GM21723 (cell line): ENCODE results near the gene ITCH.
"Not testable (repeated sequence)": the region's sequence is repeated elsewhere in the genome, so short reads cannot be mapped to it uniquely, and the experiment has no call there.

ENCODE experiments used
- ATAC-seq: cut with Tn5 transposase; IDR thresholded peaks from one replicate; pipeline ENCODE4 v1.9.1; 2021; ENCODE audit warnings: mild to moderate bottlenecking, moderate library complexity; ENCODE audit not compliant: unreplicated experiment

The ITCH gene

DNA sequence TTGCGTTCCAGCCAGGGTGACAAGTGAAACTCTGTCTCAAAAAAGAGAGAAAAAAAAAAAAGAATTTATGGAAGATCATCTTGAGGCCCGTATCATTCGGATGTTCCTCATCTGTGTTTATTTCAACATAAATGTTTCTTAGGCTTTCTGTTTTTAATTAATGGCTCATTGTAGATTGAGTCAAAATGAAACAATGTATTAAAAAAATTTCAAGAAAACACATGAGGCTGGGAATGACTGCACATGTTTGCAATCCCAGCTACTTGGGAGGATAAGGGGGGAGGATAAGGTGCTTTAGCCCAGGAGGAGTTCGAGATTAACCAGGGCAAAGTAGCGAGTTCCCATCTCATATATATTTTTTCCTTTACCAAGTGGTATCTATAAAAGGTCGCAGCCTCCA, 47.3 kb downstream of the ITCH start:
- ATAC-seq = no peak

DNA sequence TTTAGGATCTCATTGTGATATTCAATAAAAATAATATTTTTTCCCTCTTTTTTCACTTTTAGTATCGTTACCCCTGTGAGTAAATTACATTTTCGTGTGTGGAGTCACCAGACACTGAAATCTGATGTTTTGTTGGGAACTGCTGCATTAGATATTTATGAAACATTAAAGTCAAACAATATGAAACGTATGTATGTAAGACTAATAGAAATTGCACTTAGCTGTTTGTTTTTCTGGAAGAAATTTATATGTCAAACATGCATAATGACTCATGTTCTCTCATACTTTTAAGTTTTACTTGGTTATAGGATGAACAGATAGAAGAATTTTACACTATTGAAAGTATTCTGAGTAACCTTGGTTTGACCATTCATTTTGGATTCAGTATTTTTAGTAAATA, 49.4 kb downstream of the ITCH start:
- no peak for ATAC-seq

DNA sequence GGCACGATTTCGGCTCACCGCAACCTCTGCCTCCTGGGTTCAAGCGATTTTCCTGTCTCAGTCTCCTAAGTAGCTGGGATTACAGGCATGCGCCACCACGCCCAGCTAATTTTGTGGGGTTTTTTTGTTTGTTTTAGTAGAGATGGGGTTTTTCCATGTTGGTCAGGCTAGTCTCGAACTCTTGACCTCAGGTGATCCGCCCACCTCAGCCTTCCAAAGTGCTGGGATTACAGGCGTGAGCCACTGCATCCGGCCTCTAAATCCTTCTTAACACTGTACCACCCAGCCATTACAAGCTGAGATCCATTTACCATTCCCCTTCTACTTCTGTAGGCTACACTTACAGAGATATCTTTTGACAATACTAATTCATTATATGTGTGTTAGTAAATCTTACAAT, 51.5 kb downstream of the ITCH start:
- not testable (repeated sequence) for ATAC-seq

DNA sequence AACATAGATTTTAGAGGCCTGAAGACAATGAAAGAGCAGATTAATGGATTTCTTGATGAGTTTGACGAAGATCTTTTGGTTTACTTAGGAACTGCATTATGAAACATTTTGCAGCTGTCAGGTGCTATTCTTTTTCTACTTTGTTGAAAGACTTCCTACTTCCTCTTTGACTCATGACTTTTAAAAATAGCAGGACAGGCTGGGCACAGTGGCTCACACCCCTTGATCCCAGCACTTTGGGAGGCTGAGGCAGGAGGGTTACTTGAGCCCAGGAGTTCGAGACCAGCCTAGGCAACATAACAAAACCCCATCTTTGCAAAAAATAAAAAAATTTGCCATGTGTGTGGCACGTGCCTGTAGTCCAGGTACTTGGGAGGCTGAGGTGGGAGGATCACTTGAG, 52.0 kb downstream of the ITCH start:
- ATAC-seq = peak; percentile 65

DNA sequence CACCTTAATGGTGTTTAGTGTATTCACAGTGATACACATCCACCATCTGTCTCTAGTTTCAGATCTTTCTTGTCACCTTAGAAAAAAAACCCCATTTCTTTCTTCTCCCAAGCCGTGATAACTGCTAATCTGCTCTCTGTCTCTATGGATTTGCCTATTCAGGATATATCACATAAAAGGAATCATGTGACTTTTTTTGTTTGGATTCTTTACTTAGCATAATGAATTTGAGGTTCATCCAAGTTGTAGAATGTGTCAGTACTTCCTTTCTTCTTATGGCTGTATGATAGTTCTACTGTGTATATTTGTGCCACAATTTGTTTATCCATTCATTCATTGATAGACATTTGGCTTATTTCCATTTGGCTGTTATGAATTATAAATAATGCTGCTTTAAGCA, 57.1 kb downstream of the ITCH start:
- no peak for ATAC-seq

DNA sequence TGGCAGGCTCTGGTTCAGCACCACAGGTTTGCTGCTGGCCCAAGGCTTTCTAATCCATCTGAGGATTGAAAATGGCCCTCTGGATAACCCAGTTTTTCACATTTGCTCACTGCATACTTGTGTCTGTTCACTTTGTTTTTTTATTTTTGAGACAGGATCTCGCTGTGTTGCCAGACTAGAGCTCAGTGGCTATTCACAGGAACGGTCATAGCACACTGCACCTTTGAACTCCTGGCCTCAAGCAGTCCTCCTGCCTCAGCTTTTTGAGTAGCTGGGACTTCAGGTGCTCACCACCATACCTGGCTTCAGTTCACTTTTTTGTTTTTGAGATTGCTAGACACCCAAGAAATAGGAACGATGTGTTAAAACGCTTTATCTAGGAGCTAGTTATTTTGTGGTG, 57.9 kb downstream of the ITCH start:
- ATAC-seq = no peak

DNA sequence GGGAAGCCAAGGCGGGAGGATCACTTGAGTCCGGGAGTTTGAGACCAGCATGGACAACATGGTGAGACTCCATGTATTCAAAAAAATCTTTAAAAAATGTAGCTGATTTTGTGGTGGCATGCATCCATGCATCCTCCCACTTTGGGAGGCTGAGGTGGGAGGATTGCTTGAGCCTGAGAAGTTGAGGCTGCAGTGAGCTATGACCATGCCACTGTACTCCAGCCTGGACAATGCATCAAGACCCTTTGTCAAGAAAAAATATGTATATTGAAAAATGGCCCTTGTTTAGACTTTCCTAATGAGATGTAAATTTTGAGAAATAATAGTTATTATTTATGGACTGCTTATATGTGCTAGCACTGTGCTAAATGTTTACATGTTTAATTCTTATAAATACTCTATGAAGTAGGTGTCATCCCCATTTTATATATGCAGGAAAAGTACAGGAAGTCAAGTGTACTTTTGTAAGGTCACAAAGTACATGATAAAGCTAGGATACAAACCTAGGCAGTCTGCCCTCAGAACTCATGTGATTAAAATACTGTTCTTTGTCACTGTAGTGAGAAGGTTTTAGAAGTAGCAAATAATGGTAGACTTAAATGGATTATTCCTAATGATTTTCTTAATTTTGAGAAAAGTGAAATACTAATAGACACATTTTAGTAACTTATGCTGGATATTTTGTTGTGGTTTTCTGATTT, 58.8 kb downstream of the ITCH start:
- no peak for ATAC-seq

DNA sequence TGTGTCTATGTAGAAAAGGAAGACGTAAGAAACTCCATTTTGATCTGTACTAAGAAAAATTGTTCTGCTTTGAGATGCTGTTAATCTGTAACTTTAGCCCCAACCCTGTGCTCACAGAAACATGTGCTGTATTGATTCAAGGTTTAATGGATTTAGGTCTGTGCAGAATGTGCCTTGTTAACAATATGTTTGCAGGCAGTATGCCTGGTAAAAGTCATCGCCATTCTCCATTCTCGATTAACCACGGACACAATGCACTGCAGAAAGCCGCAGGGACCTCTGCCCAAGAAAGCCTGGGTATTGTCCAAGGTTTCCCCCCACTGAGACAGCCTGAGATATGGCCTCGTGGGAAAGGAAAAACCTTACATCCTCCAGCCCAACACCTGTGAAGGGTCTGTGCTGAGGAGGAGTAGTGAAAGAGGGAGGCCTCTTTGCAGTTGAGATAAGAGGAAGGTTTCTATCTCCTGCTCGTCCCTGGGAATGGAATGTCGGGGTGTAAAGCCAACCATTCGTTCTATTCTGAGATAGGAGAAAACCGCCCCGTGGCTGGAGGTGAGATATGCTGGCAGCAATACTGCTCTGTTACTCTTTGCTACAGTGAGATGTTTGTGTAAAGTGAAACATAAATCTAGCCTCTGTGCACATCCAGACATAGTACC, 62.1 kb downstream of the ITCH start:
- not testable (repeated sequence) for ATAC-seq

DNA sequence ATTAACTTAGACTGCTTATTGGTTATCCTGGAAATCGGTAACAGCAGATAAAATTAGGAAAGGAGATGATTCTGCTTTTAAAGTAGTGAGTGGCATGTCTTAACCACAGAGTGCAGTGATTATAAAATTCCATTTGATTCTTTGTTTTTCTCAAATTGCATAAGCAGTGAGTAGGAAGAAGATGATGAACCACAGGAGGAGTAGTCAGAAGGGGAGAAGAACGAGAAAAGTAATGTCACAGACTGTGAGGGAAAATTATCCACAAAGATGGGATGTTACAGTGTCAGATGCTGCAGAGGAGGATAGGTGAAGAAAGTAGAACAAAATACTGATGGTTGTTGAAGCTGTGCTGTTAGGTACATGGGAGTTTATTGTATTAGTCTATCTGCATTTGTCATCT, 63.0 kb downstream of the ITCH start:
- no peak for ATAC-seq

DNA sequence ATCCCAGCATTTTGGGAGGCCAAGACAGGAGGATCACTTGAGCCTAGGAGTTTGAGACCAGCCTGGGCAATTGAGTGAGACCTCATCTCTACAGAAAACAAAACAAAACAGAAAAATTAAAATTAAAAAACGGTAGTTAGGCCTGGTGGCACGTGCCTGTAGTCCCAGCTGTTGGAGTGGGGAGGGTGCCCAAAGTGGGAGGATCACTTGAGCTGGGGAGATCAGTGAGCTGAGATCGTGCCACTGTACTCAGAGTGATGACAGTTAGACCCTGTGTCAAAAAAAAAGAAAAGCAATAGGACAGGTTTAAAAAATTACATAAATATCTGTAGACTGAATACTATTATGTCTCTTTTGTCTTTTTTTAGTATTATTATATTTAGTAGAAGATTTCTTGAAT, 64.3 kb downstream of the ITCH start:
- ATAC-seq = no peak

DNA sequence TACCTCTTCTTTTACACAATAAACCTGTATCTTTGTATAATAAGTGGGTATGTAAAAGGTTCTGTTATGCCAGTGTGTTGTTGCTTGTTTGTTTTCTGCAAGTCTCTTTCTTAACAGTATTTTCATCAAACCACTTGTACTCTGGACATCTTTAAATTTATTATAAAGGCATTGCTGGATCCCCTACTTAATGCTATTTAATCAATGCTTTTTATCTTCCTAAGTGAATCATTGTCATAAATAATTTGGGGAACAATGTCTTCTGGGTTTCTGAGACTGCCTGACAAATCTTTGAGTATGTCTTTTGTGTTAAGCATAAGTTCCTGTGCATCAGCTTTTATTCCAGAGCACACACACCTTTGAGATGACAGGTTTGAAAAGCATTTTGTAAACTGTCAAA, 64.7 kb downstream of the ITCH start:
- no peak for ATAC-seq

DNA sequence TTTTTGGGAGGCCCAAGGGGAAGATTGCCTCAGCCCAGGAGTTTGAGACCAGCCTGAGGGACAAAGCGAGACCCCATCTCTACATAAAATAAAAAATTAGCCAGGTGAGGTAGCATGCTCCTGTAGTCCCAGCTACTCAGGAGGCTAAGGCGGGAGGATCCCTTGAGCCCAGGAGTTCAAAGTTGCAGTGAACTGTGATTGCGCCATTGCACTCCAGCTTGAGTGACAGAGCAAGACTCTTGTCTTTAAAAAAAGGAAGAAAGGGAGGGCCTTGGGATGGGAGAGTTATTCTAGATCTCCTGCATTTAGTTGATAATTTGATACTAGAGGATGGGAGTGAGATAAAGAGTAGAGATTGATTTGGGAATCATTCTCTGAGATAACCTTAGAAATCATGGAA, 68.1 kb downstream of the ITCH start:
- no peak for ATAC-seq

DNA sequence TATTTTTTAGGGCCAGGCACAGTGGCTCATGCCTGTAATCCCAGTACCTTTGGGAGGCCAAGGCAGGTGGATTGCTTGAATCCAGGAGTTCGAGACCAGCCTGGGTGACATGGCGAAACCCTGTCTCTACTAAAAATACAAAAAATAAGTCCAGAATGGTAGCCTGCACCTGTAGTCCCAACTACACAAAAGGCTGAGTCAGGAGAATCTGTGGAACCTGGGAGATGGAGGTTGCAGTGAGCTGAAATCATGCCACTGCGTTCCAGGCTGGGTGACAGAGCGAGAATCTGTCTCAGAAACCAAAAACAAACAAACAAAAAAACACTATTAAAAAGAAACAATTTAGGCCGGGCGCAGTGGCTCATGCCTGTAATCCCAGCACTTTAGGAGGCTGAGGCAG, 69.6 kb downstream of the ITCH start:
- not testable (repeated sequence) for ATAC-seq

DNA sequence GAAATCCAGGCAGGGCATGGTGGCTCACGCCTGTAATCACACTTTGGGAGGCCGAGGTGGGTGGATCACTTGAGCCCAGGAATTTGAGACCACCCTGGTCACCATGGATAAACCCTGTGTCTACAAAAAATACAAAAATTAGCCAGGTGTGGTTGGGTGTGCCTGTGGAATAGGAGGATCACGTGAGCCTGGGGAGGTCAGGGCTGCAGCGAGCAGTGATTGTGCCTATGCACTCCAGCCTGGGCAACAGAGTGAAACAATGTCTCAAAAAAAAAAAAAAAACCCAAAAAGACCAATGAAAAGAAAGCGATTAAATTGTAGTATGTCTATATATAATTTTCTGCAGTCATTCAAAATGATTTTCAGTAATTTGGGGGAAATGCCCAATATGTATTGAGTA, 70.3 kb downstream of the ITCH start:
- ATAC-seq = no peak

DNA sequence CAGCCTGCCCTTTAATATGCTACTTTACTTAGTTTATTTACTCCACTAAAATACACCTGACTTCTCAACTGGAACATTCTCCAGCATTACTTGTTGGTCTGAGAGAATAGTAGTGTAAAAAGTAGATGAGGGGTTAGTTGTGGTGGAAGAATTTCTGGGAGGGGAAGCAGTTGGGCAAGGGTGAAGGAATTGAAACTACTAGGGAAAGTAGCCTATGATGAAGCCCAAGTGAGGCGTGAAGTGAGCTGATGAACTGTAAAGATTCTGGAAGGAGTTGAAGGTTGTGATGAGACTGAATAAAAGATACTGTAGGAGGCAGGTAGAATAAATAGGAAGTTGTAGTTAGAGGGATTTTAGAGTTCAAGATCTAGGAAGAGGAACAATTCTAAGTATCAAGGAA, 72.5 kb downstream of the ITCH start:
- no peak for ATAC-seq

DNA sequence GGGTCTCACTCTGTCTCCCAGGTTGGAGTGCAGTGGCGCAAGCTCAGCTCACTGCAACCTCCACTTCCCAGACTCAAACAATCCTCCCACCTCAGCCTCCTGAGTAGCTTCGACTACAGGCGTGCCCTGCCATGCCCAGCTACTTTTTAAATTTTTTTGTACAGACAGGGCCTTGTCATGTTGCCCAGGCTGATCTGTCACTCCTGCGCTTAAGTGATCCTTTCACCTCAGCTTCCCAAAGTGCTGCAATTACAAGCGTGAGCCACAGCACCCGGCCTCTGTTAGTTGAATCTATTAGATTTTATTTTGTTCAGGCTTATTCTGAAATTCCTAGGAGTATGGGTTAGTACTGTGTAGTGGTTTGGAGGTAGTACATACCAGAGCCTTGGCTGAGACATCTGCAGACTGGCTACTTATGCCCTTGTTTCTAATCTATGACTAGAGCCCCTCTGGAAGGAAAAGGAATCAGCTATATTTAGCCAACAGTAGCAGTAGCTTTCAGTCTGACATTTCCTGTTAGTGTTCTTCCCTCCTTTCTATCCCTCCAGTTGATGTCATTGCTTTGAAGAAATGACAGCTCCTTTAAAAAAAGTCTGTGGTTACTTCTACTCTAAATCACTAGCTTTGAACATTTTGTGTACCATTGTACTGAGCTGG, 74.4 kb downstream of the ITCH start:
- ATAC-seq = no peak

DNA sequence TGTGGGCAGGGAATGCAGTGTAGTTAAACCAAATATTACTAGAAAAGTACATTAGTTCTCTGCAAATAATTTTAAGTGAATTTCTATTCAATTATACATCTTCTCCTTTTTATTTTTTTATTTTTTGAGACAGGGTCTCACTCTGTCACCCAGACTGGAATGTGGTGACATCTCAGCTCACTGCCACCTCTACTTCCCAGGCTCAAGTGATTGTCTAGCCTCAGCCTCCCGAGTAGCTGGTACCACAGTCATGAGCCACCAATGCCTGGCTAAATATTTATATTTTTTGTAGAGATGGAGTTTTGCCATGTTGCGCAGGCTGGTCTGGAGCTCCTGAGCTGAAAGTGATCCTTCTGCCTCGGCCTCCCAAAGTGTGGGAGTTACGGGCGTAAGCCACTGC, 76.1 kb downstream of the ITCH start:
- no peak for ATAC-seq

DNA sequence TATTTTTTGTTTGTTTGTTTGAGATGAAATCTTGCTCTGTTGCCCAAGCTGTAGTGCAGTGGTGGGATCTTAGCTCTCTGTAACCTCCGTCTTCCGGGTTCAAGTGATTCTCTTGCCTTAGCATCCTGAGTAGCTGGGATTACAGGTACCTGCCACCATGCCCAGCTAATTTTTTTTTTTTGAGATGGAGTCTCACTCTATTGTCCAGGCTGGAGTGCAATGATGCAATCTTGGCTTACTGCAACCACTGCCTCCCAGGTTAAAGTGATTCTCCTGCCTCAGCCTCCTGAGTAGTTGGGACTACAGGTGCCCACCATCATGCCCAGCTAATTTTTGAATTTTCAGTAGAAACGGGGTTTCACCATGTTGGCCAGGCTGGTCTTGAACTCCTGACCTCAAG, 78.3 kb downstream of the ITCH start:
- ATAC-seq = not testable (repeated sequence)

DNA sequence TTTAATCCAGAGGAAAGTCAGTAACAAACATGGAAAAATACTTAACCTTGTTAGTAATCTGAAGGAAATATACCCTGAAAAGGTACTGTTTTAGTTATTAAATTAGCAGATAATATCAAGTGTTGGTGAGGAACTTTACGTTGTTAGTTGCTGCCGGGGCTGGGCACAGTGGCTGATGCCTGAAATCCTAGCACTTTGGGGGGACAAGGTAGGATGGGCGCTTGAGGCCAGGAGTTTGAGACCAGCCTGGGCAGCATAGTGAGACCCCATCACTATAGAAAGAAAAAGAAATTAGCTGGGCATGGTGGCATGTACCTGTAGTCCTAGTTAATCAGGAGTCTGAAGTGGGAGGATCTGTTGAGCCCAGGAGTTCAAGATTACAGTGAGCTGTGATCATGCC, 80.5 kb downstream of the ITCH start:
- no peak for ATAC-seq

DNA sequence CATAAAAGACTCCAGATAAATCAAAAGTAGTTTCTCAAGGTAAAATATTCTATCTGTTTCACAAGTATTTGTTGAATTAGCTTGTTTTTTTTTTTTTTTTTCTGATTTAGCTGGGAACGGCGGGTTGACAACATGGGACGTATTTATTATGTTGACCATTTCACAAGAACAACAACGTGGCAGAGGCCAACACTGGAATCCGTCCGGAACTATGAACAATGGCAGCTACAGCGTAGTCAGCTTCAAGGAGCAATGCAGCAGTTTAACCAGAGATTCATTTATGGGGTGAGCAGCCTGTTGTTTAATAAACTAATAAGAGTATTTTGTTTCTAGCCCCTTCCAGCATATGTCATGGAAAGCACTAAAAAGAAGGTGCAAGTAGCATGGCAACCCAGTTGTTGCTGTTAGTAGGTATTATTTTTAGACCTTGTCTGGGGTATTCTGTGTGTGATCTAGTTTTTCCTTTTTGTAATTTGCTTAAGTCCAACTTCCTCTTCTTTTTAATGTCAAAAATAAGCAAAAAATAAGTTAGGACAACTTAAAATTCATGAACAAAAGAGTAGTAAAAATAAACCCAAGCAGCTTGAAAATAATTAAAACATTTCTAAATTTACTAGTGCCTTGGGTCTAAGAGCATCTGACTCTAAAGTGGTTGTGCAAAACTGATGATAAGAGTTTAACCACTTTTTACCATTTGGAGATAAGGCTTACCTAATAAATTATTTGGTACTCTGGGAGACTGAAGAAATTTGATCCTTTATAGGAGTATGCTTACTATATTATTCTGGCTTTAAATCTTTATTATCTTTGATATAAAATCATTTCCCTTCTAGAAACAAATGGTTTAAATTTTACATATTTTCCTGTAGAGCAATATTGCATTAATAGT, 82.3 kb downstream of the ITCH start:
- ATAC-seq = no peak

DNA sequence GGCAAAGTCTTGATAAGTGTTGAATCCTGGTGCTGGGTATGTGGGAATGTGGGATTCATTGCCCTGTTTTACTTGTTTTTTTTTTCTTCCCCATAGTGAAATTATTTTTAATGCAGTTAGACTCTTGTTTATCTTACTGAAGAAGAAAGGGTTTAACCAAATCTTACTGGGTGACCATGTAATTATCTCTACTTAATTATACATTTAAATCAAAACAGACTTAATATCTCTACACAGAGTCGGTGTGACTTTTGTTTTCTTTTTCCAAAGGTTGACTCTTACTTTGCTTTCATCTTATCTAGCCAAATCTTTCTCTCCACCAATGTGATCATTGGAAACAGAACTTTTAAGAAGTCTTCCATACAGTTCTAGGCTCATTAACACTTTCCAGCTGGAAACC, 85.4 kb downstream of the ITCH start:
- ATAC-seq = no peak
